SW 1271 (cell line): ENCODE measurements around the gene SEMA5B.

Experiments
- DNase-seq, 2 experiments: peaks; one replicate each; lab custom pipeline; 2025; lab: John Stamatoyannopoulos, UW

The SEMA5B gene

GRCh38 chr3:122890720-122891220, 136.8 kb downstream of the SEMA5B start:
- no peak for DNase-seq

GRCh38 chr3:122890077-122890719, 137.4 kb downstream of the SEMA5B start:
- DNase-seq: no peak

- DNase-seq: no peak
These were observed 140.6 kb downstream of the SEMA5B start for GRCh38 chr3:122886946-122887345.

GRCh38 chr3:122886251-122886650, 141.3 kb downstream of the SEMA5B start:
- DNase-seq: no peak

GRCh38 chr3:122882361-122882947, 145.1 kb downstream of the SEMA5B start:
- DNase-seq: no peak

- DNase-seq: no peak
These were observed 146.9 kb downstream of the SEMA5B start for GRCh38 chr3:122880624-122881023.

- no peak for DNase-seq
These were observed 147.4 kb downstream of the SEMA5B start for GRCh38 chr3:122880173-122880572.

GRCh38 chr3:122875547-122876127, 151.9 kb downstream of the SEMA5B start:
- DNase-seq: no peak

GRCh38 chr3:122873741-122874515, 153.6 kb downstream of the SEMA5B start:
- DNase-seq: no peak

GRCh38 chr3:122868322-122868721, 159.2 kb downstream of the SEMA5B start:
- no peak for DNase-seq

- DNase-seq: no peak
These were observed 163.1 kb downstream of the SEMA5B start for GRCh38 chr3:122864498-122864897.

- no peak for DNase-seq
These were observed 165.2 kb downstream of the SEMA5B start for GRCh38 chr3:122862381-122862780.
